ENCODE measurements around the gene CDH20.

DNA sequence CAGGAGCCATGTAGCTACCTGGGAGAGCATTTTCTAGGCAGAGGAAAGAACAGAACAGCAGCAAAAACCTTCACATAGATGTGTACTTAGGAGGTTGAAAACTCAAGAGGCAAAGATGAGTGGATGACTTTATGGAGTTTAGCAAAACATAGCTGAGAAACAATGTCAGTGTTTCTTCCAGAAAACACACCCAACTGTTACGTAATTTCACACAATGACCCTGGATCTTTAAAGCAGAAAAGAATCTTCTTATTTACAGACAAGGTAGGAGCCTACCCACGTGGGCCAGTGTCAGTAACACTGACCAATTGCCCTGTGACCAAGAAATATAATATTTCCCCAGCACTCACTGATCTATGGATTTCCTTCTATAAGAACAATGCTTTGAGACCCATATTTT, 254.6 kb downstream of the CDH20 start:
- TF ChIP-seq CTCF (IDR thresholded peaks at IDR 0.05; ENCODE audit: low read depth, low read length, poor library complexity, severe bottlenecking) (no peak), EZH2phosphoT487 (IDR thresholded peaks at IDR 0.05; ENCODE audit: borderline replicate concordance, low read length) (no peak)

Measured in DOHH2 (cell line).